K562 (cell line): ENCODE data around the gene GLYATL1. TPM values are rescaled to one million over a fixed set of nuclear protein-coding genes. Genes with fewer than 3 reads are reported as not detected.

Experiments
- ATAC-seq: fragments of 200-7000 bp; cut with Tn5 transposase; 3 replicates; pipeline ENCODE4 v1.9.1; 2020; ENCODE audit warnings: moderate library complexity
- BruUV-seq: library from RNA; stranded (reverse); fragments of 400-500 nt; replicated peaks from 2 replicates; lab custom pipeline; 2021; lab: Mats Ljungman, UMichigan
- CTCF ChIA-PET: fragments of 300-600 bp; formaldehyde crosslinking; extraction: SDS; loops from one replicate; lab custom pipeline; 2021; ENCODE audit warnings: low intra/inter-chr PET ratio; lab: Yijun Ruan, JAX
- POLR2A ChIA-PET: fragments of 300-600, 350-650 bp; sonication (Branson Sonifier 250); formaldehyde crosslinking; extraction: SDS; loops from one replicate; lab custom pipeline; 2021; ENCODE audit warnings: antibody characterized with exemption, inconsistent platforms; lab: Yijun Ruan, JAX
- DNase-seq, 4 experiments: peaks; one replicate each; pipeline versions ENCODE4 v3.0.0 to v3.0.0-alpha.2; 2011 to 2018; ENCODE audit warnings: low spot score in 3 of 4, mixed read lengths in 3 of 4; ENCODE audit errors: extremely low read depth in 1 of 4
- FAIRE-seq: peaks from 2 replicates; lab custom pipeline; 2011; peaks lifted over from hg19 to GRCh38; lab: Jason Lieb, UNC
- H2AFZ ChIP-seq: 2 replicates; pipeline ENCODE4 v1.6.0; 2011; ENCODE audit warnings: low read depth, low read length, control low read depth, inconsistent platforms
- H3K27ac ChIP-seq: fragments of 200-600 bp; 3 replicates; pipeline ENCODE4 v1.8.0; 2011; ENCODE audit warnings: low read depth, mild to moderate bottlenecking, control low read depth, inconsistent platforms, low read length, moderate library complexity, mixed read lengths; ENCODE audit errors: extremely low read depth
- H3K27me3 ChIP-seq, 2 experiments: fragments of 300-600 bp in 1 of 2; 2 replicates in 1 of 2; 3 replicates in 1 of 2; pipeline versions ENCODE4 v1.6.0 to v1.8.0; 2011; ENCODE audit warnings: inconsistent platforms in 2 of 2, low read length in 2 of 2, mild to moderate bottlenecking in 1 of 2, mixed read lengths in 1 of 2, moderate library complexity in 1 of 2; ENCODE audit not compliant: control insufficient read depth in 2 of 2, insufficient read depth in 2 of 2
- H3K36me3 ChIP-seq: fragments of 300-600 bp; 3 replicates; pipeline ENCODE4 v1.8.0; 2011; ENCODE audit warnings: mild to moderate bottlenecking, low read length, inconsistent platforms; ENCODE audit not compliant: control insufficient read depth, insufficient read depth
- H3K4me1 ChIP-seq, 2 experiments: fragments of 200-600 bp in 1 of 2; replicated peaks in 1 of 2; 2 replicates in 1 of 2; 3 replicates in 1 of 2; pipeline versions ENCODE4 v1.5.1 to v1.8.0; 2011; ENCODE audit warnings: inconsistent platforms in 2 of 2, low read length in 2 of 2, mild to moderate bottlenecking in 1 of 2, mixed read lengths in 1 of 2, moderate library complexity in 1 of 2; ENCODE audit not compliant: control insufficient read depth in 2 of 2, insufficient read depth in 2 of 2
- H3K4me2 ChIP-seq: 2 replicates; pipeline ENCODE4 v1.6.1; 2011; ENCODE audit warnings: low read length, control low read depth, inconsistent platforms, mixed read lengths; ENCODE audit not compliant: insufficient read depth
- H3K4me3 ChIP-seq: fragments of 200-600 bp; sonication (generic), shearing (Covaris generic); 2 replicates; pipeline ENCODE4 v1.5.1; 2016; ENCODE audit warnings: control low read depth, inconsistent platforms
- H3K79me2 ChIP-seq: fragments of 200-600 bp; 3 replicates; pipeline ENCODE4 v1.8.0; 2011; ENCODE audit warnings: low read length, inconsistent platforms; ENCODE audit not compliant: control insufficient read depth, insufficient read depth
- H3K9ac ChIP-seq, 2 experiments: 2 replicates each; pipeline versions ENCODE4 v1.6.0 to v1.6.1; 2011; ENCODE audit warnings: low read depth in 2 of 2, low read length in 2 of 2, control low read depth in 1 of 2, inconsistent platforms in 1 of 2, mild to moderate bottlenecking in 1 of 2, mixed read lengths in 1 of 2; ENCODE audit not compliant: insufficient read depth in 1 of 2
- H3K9me1 ChIP-seq: one replicate; pipeline ENCODE4 v1.6.0; 2011; ENCODE audit warnings: inconsistent platforms, mild to moderate bottlenecking, low read length, moderate library complexity; ENCODE audit not compliant: control insufficient read depth, insufficient read depth
- H3K9me3 ChIP-seq: replicated peaks from 2 replicates; pipeline ENCODE4 v1.5.1; 2011; ENCODE audit warnings: low read depth, low read length, inconsistent platforms; ENCODE audit not compliant: control insufficient read depth, insufficient read depth
- H4K20me1 ChIP-seq: replicated peaks from 2 replicates; pipeline ENCODE4 v1.6.1; 2011; ENCODE audit warnings: low read length, inconsistent platforms, mixed read lengths; ENCODE audit not compliant: control insufficient read depth, insufficient read depth
- HSF4 ChIP-seq: fragments of 250-450 bp; sonication (Bioruptor Pico); IDR thresholded peaks from 2 replicates; pipeline ENCODE4 v2.1.2; 2022; ENCODE audit warnings: mild to moderate bottlenecking, moderate library complexity, borderline replicate concordance
- NFYB ChIP-seq: IDR thresholded peaks from 2 replicates; pipeline ENCODE4 v1.6.1; 2011; ENCODE audit warnings: mild to moderate bottlenecking, moderate library complexity; ENCODE audit not compliant: insufficient read length; ENCODE audit errors: extremely low read depth
- PBX2 ChIP-seq, 2 experiments: IDR thresholded peaks in 1 of 2; conservative IDR thresholded peaks in 1 of 2; 2 replicates each; pipeline ENCODE4 v1.6.1; 2016; ENCODE audit warnings: low read depth in 2 of 2, mild to moderate bottlenecking in 1 of 2, missing compliant biosample characterization in 1 of 2, missing genetic modification characterization in 1 of 2, moderate library complexity in 1 of 2
- PKNOX1 ChIP-seq: fragments of 450-650 bp; IDR thresholded peaks from 2 replicates; pipeline ENCODE4 v1.6.1; 2016
- WGBS: fragments of 100-300 bp; shearing (Covaris generic); methylation state at CpG from one replicate; pipeline ENCODE4 v1.1.6; 2016; ENCODE audit warnings: low coverage, mixed read lengths; ENCODE audit not compliant: insufficient coverage; ENCODE audit errors: missing lambda C conversion rate; 5-methylcytosine and 5-hydroxymethylcytosine counted together
- in situ Hi-C: fragments of 300-500 bp; cut with MboI; formaldehyde crosslinking; loops from 4 replicates; pipeline ENCODE4 v1.15.0; 2018; ENCODE audit warnings: inconsistent platforms, mixed read lengths
- intact Hi-C: fragments of 100-400 bp; cut with micrococcal nuclease; formaldehyde crosslinking; loops from 2 replicates; pipeline ENCODE4 v1.14.2; 2022
- polyA plus RNA-seq, 8 experiments: library from polyadenylated mRNA; depleted of rRNA in 4 of 8; stranded (reverse) in 5 of 8; unstranded in 3 of 8; fragments of >200 nt; fragmentation: Nextera tagmentation in 2 of 8; fragmentation: Illumina TruSeq in 1 of 8; extraction: Ambion mirVana in 2 of 8; extraction: Trizol in 1 of 8; gene quantifications; 2 replicates each; pipeline versions ENCODE4 v1.2.1 to v1.2.3, GENCODE V29; 2011 to 2014; ENCODE audit warnings: inconsistent platforms in 1 of 8, missing spikeins in 1 of 8
- total RNA-seq, 7 experiments: library from RNA; depleted of rRNA in 6 of 7; stranded (reverse); fragments of >200 nt in 6 of 7; fragmentation: Illumina TruSeq in 2 of 7; extraction: Trizol in 2 of 7; gene quantifications; 2 replicates each; pipeline versions ENCODE4 v1.2.1 to v1.2.3, GENCODE V29; 2011 to 2021; ENCODE audit warnings: low replicate concordance in 1 of 7
- TF ChIP-seq, protein P1 (sequence below): fragments of 450-650 bp; IDR thresholded peaks from 2 replicates; pipeline ENCODE4 v1.7.1; 2018; ENCODE audit warnings: mild to moderate bottlenecking, low read depth; ENCODE audit not compliant: partially characterized antibody
- TF ChIP-seq, protein P2 (sequence below), 3 experiments: IDR thresholded peaks in 2 of 3; conservative IDR thresholded peaks in 1 of 3; 2 replicates each; pipeline ENCODE4 v1.5.1; 2011 to 2012; ENCODE audit warnings: low read length in 3 of 3, mild to moderate bottlenecking in 3 of 3, control low read depth in 2 of 3, improper control_type of control experiment in 1 of 3, inconsistent platforms in 1 of 3, low read depth in 1 of 3, mixed read lengths in 1 of 3, moderate library complexity in 1 of 3; ENCODE audit not compliant: insufficient read depth in 2 of 3

The GLYATL1 gene
- total and polyA plus RNA-seq, 9 of the 15 experiments (the other 6 are each of a cell fraction or from before 2014, with no cell fraction given) = not detected

GRCh38 chr11:58905721-58906547 is 33.4 kb upstream of the GLYATL1 start:
- peak in 3 of 4 experiments; percentile 17 to 24 (median 20) for DNase-seq
- Histone ChIP-seq H3K9me1 (no peaks in the 10 kb centered on the region), H3K4me1 (peaks cover 0 to 5% of the 10 kb centered on the region in 2 experiments; a peak in 2 of 5 replicates), H3K9me3 (no peaks in the 10 kb centered on the region), H3K4me2 (no peak overlapping the region), H3K4me3 (no peak overlapping the region), H3K27me3 (peaks cover 5 to 16% of the 10 kb centered on the region in 2 experiments; a peak in 2 of 5 replicates), H3K27ac (no peak overlapping the region), H2AFZ (no peak overlapping the region), H3K9ac (no peak overlapping the region), H3K79me2 (no peaks in the 10 kb centered on the region), H3K36me3 (no peaks in the 10 kb centered on the region), H4K20me1 (no peaks in the 10 kb centered on the region)
- no peak for FAIRE-seq
- TF ChIP-seq HSF4 (CRISPR knock-in tag) (no peak), PKNOX1 (peak; percentile 91), NFYB (peak; percentile 71), PBX2 (CRISPR knock-in tag; IDR thresholded peaks at IDR 0.05; ENCODE audit: low read depth) (no peak), PBX2 (tag; conservative IDR thresholded peaks at IDR 0.05; ENCODE audit: low read depth) (peak; percentile 85)
- TF ChIP-seq, protein P1, sequence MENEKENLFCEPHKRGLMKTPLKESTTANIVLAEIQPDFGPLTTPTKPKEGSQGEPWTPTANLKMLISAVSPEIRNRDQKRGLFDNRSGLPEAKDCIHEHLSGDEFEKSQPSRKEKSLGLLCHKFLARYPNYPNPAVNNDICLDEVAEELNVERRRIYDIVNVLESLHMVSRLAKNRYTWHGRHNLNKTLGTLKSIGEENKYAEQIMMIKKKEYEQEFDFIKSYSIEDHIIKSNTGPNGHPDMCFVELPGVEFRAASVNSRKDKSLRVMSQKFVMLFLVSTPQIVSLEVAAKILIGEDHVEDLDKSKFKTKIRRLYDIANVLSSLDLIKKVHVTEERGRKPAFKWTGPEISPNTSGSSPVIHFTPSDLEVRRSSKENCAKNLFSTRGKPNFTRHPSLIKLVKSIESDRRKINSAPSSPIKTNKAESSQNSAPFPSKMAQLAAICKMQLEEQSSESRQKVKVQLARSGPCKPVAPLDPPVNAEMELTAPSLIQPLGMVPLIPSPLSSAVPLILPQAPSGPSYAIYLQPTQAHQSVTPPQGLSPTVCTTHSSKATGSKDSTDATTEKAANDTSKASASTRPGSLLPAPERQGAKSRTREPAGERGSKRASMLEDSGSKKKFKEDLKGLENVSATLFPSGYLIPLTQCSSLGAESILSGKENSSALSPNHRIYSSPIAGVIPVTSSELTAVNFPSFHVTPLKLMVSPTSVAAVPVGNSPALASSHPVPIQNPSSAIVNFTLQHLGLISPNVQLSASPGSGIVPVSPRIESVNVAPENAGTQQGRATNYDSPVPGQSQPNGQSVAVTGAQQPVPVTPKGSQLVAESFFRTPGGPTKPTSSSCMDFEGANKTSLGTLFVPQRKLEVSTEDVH = no peak
- TF ChIP-seq, protein P2, sequence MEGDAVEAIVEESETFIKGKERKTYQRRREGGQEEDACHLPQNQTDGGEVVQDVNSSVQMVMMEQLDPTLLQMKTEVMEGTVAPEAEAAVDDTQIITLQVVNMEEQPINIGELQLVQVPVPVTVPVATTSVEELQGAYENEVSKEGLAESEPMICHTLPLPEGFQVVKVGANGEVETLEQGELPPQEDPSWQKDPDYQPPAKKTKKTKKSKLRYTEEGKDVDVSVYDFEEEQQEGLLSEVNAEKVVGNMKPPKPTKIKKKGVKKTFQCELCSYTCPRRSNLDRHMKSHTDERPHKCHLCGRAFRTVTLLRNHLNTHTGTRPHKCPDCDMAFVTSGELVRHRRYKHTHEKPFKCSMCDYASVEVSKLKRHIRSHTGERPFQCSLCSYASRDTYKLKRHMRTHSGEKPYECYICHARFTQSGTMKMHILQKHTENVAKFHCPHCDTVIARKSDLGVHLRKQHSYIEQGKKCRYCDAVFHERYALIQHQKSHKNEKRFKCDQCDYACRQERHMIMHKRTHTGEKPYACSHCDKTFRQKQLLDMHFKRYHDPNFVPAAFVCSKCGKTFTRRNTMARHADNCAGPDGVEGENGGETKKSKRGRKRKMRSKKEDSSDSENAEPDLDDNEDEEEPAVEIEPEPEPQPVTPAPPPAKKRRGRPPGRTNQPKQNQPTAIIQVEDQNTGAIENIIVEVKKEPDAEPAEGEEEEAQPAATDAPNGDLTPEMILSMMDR (IDR thresholded peaks at IDR 0.05 in 2 of 3, conservative IDR thresholded peaks at IDR 0.05 in 1 of 3; ENCODE audit: insufficient read depth in 2 of 3, low read depth in 1 of 3, low read length in 3 of 3) = peak in 2 of 3 experiments; percentile 21 to 34; a peak in 2 of 6 replicates
- ChIA-PET CTCF (no interaction called here), POLR2A (interaction anchor here (0.7 kb wide), 1 partner anchor 273 kb away, joined by 3 read pairs; no protein-coding TSS in a partner anchor)
- WGBS = 11% methylated on average over 27 of the region's 33 CpGs
- peak; percentile 77 for ATAC-seq
- BruUV-seq = no TSS peak
- in situ Hi-C loops (no loop called here), intact Hi-C loops (no loop called here)
